Activated CD4-positive, alpha-beta memory T cell treated with anti-CD3 and anti-CD28 coated beads for 36 hours (primary cell): ENCODE results near the gene MYH7. TPM values are rescaled to one million over a fixed set of nuclear protein-coding genes. Genes with fewer than 3 reads are reported as not detected.
"Not testable (repeated sequence)": the region's sequence is repeated elsewhere in the genome, so short reads cannot be mapped to it uniquely, and the experiment has no call there.

Experiments
- CTCF ChIA-PET: fragments of 350-600 bp; sonication (Branson Sonifier 250); formaldehyde crosslinking; loops from one replicate; lab custom pipeline; 2021; ENCODE audit warnings: antibody characterized with exemption, inconsistent platforms; lab: Charles Lee
- POLR2A ChIA-PET: fragments of 350-600 bp; sonication (Branson Sonifier 250); formaldehyde crosslinking; loops from one replicate; lab custom pipeline; 2021; ENCODE audit warnings: antibody characterized with exemption; lab: Charles Lee
- DNase-seq: peaks from one replicate; pipeline ENCODE4 v3.0.0-alpha.2; 2020
- H3K27ac Mint-ChIP-seq: one replicate; pipeline ENCODE4 v1.8.0; 2021; ENCODE audit warnings: mixed read lengths
- H3K27me3 Mint-ChIP-seq: one replicate; pipeline ENCODE4 v1.8.0; 2021; ENCODE audit warnings: mixed read lengths
- H3K36me3 Mint-ChIP-seq: one replicate; pipeline ENCODE4 v1.8.0; 2021; ENCODE audit warnings: mixed read lengths
- H3K4me1 Mint-ChIP-seq: one replicate; pipeline ENCODE4 v1.8.0; 2021; ENCODE audit warnings: low read depth, mixed read lengths
- H3K4me3 Mint-ChIP-seq: one replicate; pipeline ENCODE4 v1.8.0; 2021; ENCODE audit warnings: mild to moderate bottlenecking, mixed read lengths
- H3K9me3 Mint-ChIP-seq: one replicate; pipeline ENCODE4 v1.8.0; 2021; ENCODE audit warnings: mixed read lengths
- intact Hi-C: fragments of 100-400 bp; cut with micrococcal nuclease; formaldehyde crosslinking; loops from one replicate; pipeline ENCODE4 v1.15.1; 2023
- total RNA-seq, 2 experiments: library from RNA; stranded (reverse); gene quantifications; one replicate each; pipeline ENCODE4 v1.2.3, GENCODE V29; 2021

MYH7 gene
- total RNA-seq, 2 experiments from 2014 or later: 0.02 TPM; not detected in 1

- Mint-ChIP-seq H3K9me3 (no peaks in the 10 kb centered on the region), H3K4me1 (no peaks in the 10 kb centered on the region), H3K27me3 (no peaks in the 10 kb centered on the region), H3K27ac (no peak overlapping the region), H3K4me3 (no peak overlapping the region), H3K36me3 (no peaks in the 10 kb centered on the region)
- DNase-seq: no peak
- ChIA-PET POLR2A (no interaction called here), CTCF (no interaction called here)
- intact Hi-C loops: no loop called here
Measured at GRCh38 chr14:23401291-23401690, 34.2 kb downstream of the MYH7 start.

DNA sequence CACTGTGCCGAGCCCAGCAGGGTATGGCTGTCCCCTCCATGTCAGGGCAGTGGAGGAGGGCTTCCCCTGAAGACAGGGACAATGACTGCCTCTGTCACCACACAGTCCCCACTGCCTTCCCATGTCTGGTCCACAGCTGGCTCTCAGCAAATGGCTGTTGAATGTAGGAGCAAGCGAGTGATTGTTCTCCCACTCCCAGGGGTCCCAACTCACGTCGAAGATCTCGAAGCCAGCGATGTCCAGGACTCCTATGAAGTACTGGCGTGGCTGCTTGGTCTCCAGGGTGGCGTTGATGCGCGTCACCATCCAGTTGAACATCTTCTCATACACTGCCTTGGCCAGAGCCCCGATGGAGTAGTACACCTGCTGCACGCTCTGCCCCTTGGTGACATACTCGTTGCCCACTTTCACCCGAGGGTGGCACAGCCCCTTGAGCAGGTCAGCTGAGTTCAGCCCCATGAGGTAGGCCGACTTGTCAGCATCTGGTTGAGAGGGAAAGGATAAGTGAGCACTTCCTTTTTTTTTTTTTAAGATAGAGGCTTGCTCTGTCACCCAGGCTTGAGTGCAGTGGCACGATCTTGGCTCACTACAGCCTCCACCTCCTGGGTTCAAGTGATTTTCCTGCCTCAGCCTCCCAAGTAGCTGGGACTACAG lies 34.8 kb downstream of the MYH7 start:
- H3K36me3 Mint-ChIP-seq, H3K9me3 Mint-ChIP-seq, POLR2A ChIA-PET: not testable (repeated sequence)

GRCh38 chr14:23399591-23399990 lies 35.9 kb downstream of the MYH7 start:
- Mint-ChIP-seq H3K27ac (no peak overlapping the region), H3K27me3 (no peaks in the 10 kb centered on the region), H3K36me3 (no peaks in the 10 kb centered on the region), H3K4me3 (no peak overlapping the region), H3K4me1 (no peaks in the 10 kb centered on the region), H3K9me3 (no peaks in the 10 kb centered on the region)
- CTCF ChIA-PET: no interaction called here
- POLR2A ChIA-PET: interaction anchor here (0.6 kb wide), 1 partner anchor 45 kb away, joined by 3 read pairs; no protein-coding TSS in a partner anchor
- DNase-seq: no peak
- intact Hi-C loops: no loop called here

More for the DNA sequence above, 34.8 kb downstream of the MYH7 start:
- H3K4me1 Mint-ChIP-seq, intact Hi-C loops, DNase-seq, H3K4me3 Mint-ChIP-seq, H3K27ac Mint-ChIP-seq, H3K27me3 Mint-ChIP-seq: not testable (repeated sequence)
- CTCF ChIA-PET: interaction anchor here (0.6 kb wide), 1 partner anchor 15 kb away, joined by 3 read pairs; no protein-coding TSS in a partner anchor

- H3K27me3 Mint-ChIP-seq: no peaks in the 10 kb centered on the region
- no peaks in the 10 kb centered on the region for H3K4me1 Mint-ChIP-seq
- no peaks in the 10 kb centered on the region for H3K36me3 Mint-ChIP-seq
- no peak overlapping the region for H3K4me3 Mint-ChIP-seq
- no peak overlapping the region for H3K27ac Mint-ChIP-seq
- POLR2A ChIA-PET: interaction anchor here (0.6 kb wide), 1 partner anchor 46 kb away, joined by 3 read pairs; no protein-coding TSS in a partner anchor
- intact Hi-C loops: no loop called here
- H3K9me3 Mint-ChIP-seq: no peaks in the 10 kb centered on the region
- CTCF ChIA-PET: interaction anchor here (0.5 kb wide), 1 partner anchor 68 kb away, joined by 3 read pairs; no protein-coding TSS in a partner anchor
- DNase-seq: no peak
Measured at GRCh38 chr14:23399136-23399535, 36.3 kb downstream of the MYH7 start.

- no peak overlapping the region for H3K4me3 Mint-ChIP-seq
- no peaks in the 10 kb centered on the region for H3K27me3 Mint-ChIP-seq
- CTCF ChIA-PET: no interaction called here
- intact Hi-C loops: no loop called here
- POLR2A ChIA-PET: no interaction called here
- H3K27ac Mint-ChIP-seq: no peak overlapping the region
- no peaks in the 10 kb centered on the region for H3K36me3 Mint-ChIP-seq
- H3K9me3 Mint-ChIP-seq: no peaks in the 10 kb centered on the region
- H3K4me1 Mint-ChIP-seq: no peaks in the 10 kb centered on the region
- no peak for DNase-seq
Measured at GRCh38 chr14:23398348-23398747, 37.1 kb downstream of the MYH7 start.

GRCh38 chr14:23396781-23397407 lies 38.6 kb downstream of the MYH7 start:
- Mint-ChIP-seq H3K9me3 (no peaks in the 10 kb centered on the region), H3K36me3 (no peaks in the 10 kb centered on the region), H3K4me1 (no peaks in the 10 kb centered on the region), H3K27ac (no peak overlapping the region), H3K4me3 (no peak overlapping the region), H3K27me3 (no peaks in the 10 kb centered on the region)
- DNase-seq: no peak
- intact Hi-C loops: no loop called here
- ChIA-PET CTCF (no interaction called here), POLR2A (no interaction called here)

- no peaks in the 10 kb centered on the region for H3K9me3 Mint-ChIP-seq
- no peaks in the 10 kb centered on the region for H3K27me3 Mint-ChIP-seq
- ChIA-PET POLR2A (no interaction called here), CTCF (no interaction called here)
- intact Hi-C loops: no loop called here
- H3K36me3 Mint-ChIP-seq: no peaks in the 10 kb centered on the region
- H3K27ac Mint-ChIP-seq: no peak overlapping the region
- H3K4me3 Mint-ChIP-seq: no peak overlapping the region
- H3K4me1 Mint-ChIP-seq: no peaks in the 10 kb centered on the region
- DNase-seq: no peak
Measured at GRCh38 chr14:23396126-23396525, 39.3 kb downstream of the MYH7 start.

GRCh38 chr14:23392613-23393012 lies 42.8 kb downstream of the MYH7 start:
- CTCF ChIA-PET: interaction anchor here (0.8 to 2.5 kb wide), 3 partner anchors 12 to 272 kb away, joined by 4 to 11 read pairs (median 7); no protein-coding TSS in a partner anchor
- Mint-ChIP-seq H3K9me3 (no peaks in the 10 kb centered on the region), H3K4me1 (no peaks in the 10 kb centered on the region), H3K4me3 (no peak overlapping the region), H3K36me3 (no peaks in the 10 kb centered on the region), H3K27me3 (peaks cover 2% of the 10 kb centered on the region), H3K27ac (no peak overlapping the region)
- no peak for DNase-seq
- intact Hi-C loops: no loop called here
- POLR2A ChIA-PET: no interaction called here

GRCh38 chr14:23389871-23390270 lies 45.6 kb downstream of the MYH7 start:
- H3K27me3 Mint-ChIP-seq, H3K4me3 Mint-ChIP-seq, POLR2A ChIA-PET, H3K36me3 Mint-ChIP-seq, DNase-seq, H3K27ac Mint-ChIP-seq, H3K4me1 Mint-ChIP-seq, H3K9me3 Mint-ChIP-seq, intact Hi-C loops: not testable (repeated sequence)
- CTCF ChIA-PET: interaction anchor here (1.9 kb wide), 1 partner anchor 10 kb away, joined by 8 read pairs; no protein-coding TSS in a partner anchor

- intact Hi-C loops: no loop called here
- H3K27ac Mint-ChIP-seq: no peak overlapping the region
- peaks cover 2% of the 10 kb centered on the region for H3K27me3 Mint-ChIP-seq
- no peak for DNase-seq
- no peaks in the 10 kb centered on the region for H3K9me3 Mint-ChIP-seq
- CTCF ChIA-PET: interaction anchor here (1.0 to 1.9 kb wide), 2 partner anchors 9 to 268 kb away, joined by 3 to 8 read pairs; no protein-coding TSS in a partner anchor
- H3K4me1 Mint-ChIP-seq: no peaks in the 10 kb centered on the region
- H3K36me3 Mint-ChIP-seq: no peaks in the 10 kb centered on the region
- POLR2A ChIA-PET: interaction anchor here (0.5 kb wide), 1 partner anchor 291 kb away, joined by 6 read pairs; no protein-coding TSS in a partner anchor
- no peak overlapping the region for H3K4me3 Mint-ChIP-seq
Measured at GRCh38 chr14:23389396-23389795, 46.1 kb downstream of the MYH7 start.

DNA sequence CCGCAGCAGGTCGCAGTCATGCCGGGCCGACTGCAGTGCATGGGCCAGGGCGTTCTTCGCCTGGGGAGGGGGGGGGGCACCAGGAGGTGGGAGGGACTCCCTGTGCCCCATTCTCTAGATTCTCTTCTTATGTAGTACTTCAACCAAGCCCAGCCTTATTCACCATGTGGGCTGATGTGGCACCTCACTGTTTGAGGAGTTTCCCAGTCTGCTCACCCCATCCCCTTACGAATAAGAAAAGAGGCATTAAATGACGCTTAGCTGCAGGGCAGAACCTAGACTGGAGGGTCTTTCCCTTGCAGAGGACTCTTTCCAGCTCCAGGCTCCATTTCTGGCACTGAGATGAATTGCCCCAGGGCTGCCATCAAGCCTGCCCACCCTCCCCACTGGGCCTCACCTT lies 46.5 kb downstream of the MYH7 start:
- Mint-ChIP-seq H3K9me3 (no peaks in the 10 kb centered on the region), H3K27ac (no peak overlapping the region), H3K4me3 (no peak overlapping the region), H3K27me3 (peaks cover 2% of the 10 kb centered on the region), H3K4me1 (no peaks in the 10 kb centered on the region), H3K36me3 (no peaks in the 10 kb centered on the region)
- intact Hi-C loops: no loop called here
- CTCF ChIA-PET: interaction anchor here (1.0 to 1.9 kb wide), 3 partner anchors 9 to 268 kb away, joined by 3 to 8 read pairs (median 3); no protein-coding TSS in a partner anchor
- no peak for DNase-seq
- POLR2A ChIA-PET: interaction anchor here (0.5 kb wide), 1 partner anchor 291 kb away, joined by 6 read pairs; no protein-coding TSS in a partner anchor
